Cardiac fibroblast (primary cell): ENCODE data around the gene PDE9A.

Source experiments
- DNase-seq, 2 donors: peaks; one replicate each; pipeline versions ENCODE4 v3.0.0 to v3.0.0-alpha.2; 2010; ENCODE audit warnings: low read depth in 2 of 2
- H3K4me3 ChIP-seq, 2 donors: replicated peaks in 1 of 2; 1 replicate in 1 of 2; 2 replicates in 1 of 2; pipeline ENCODE4 v1.5.1; 2011; ENCODE audit warnings: low read depth in 2 of 2, low read length in 2 of 2, mild to moderate bottlenecking in 2 of 2, moderate library complexity in 1 of 2
- TF ChIP-seq, protein P1 (sequence below): IDR thresholded peaks from one replicate; pipeline ENCODE4 v1.5.1; 2011; ENCODE audit warnings: low read depth, mild to moderate bottlenecking, low read length, inconsistent platforms

PDE9A gene

GRCh38 chr21:42636520-42637266 is 16.7 kb upstream of the PDE9A start:
- DNase-seq: peak; percentile 86 to 89
- TF ChIP-seq, protein P1, sequence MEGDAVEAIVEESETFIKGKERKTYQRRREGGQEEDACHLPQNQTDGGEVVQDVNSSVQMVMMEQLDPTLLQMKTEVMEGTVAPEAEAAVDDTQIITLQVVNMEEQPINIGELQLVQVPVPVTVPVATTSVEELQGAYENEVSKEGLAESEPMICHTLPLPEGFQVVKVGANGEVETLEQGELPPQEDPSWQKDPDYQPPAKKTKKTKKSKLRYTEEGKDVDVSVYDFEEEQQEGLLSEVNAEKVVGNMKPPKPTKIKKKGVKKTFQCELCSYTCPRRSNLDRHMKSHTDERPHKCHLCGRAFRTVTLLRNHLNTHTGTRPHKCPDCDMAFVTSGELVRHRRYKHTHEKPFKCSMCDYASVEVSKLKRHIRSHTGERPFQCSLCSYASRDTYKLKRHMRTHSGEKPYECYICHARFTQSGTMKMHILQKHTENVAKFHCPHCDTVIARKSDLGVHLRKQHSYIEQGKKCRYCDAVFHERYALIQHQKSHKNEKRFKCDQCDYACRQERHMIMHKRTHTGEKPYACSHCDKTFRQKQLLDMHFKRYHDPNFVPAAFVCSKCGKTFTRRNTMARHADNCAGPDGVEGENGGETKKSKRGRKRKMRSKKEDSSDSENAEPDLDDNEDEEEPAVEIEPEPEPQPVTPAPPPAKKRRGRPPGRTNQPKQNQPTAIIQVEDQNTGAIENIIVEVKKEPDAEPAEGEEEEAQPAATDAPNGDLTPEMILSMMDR: no peak
- H3K4me3 ChIP-seq: no peak overlapping the region

DNA sequence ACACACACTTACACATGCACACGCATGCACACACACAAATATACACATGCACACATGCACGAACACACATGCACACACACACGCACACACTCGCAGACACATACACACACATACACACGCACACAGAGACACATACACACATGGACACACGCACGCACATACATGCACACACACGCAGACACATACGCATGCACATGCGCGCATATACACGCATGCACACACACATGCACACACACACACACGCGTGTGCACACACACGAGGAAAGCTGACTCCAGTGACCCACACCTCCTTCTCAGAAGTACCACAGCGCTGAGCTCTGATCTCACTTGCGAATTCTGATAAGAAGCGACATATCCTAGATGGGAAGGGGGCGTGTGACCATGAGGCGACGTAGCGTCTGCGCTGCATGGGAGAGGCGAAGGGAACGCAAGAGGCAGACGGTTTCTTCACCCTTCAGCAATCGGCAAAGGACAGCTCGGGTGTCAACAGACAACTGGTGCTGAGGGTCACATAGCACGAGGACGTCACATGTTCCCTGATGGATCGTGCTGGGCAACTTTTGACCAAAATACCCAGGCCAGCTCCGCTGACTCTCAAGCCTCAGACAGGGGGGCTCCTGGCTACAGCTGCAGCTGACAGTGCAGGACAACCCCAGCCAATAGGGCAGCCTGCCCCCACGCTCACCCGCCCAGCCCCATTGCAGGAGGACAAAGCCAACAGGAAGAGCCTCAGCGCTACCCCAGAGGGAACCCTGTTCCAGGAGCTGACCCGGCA is 16.0 kb upstream of the PDE9A start:
- no peak overlapping the region for H3K4me3 ChIP-seq
- DNase-seq: no peak
- TF ChIP-seq, protein P1: no peak

GRCh38 chr21:42638266-42638863 is 15.1 kb upstream of the PDE9A start:
- TF ChIP-seq, protein P1: no peak
- no peak for DNase-seq
- H3K4me3 ChIP-seq: no peak overlapping the region

- TF ChIP-seq, protein P1: no peak
- DNase-seq: no peak
Observed at GRCh38 chr21:42639646-42640152, 13.7 kb upstream of the PDE9A start.

GRCh38 chr21:42640486-42640885 is 12.9 kb upstream of the PDE9A start:
- DNase-seq: peak in 1 of 2 donors; percentile 26
- TF ChIP-seq, protein P1: no peak
- H3K4me3 ChIP-seq: no peak overlapping the region

More at GRCh38 chr21:42639646-42640152, 13.7 kb upstream of the PDE9A start:
- no peak overlapping the region for H3K4me3 ChIP-seq

DNA sequence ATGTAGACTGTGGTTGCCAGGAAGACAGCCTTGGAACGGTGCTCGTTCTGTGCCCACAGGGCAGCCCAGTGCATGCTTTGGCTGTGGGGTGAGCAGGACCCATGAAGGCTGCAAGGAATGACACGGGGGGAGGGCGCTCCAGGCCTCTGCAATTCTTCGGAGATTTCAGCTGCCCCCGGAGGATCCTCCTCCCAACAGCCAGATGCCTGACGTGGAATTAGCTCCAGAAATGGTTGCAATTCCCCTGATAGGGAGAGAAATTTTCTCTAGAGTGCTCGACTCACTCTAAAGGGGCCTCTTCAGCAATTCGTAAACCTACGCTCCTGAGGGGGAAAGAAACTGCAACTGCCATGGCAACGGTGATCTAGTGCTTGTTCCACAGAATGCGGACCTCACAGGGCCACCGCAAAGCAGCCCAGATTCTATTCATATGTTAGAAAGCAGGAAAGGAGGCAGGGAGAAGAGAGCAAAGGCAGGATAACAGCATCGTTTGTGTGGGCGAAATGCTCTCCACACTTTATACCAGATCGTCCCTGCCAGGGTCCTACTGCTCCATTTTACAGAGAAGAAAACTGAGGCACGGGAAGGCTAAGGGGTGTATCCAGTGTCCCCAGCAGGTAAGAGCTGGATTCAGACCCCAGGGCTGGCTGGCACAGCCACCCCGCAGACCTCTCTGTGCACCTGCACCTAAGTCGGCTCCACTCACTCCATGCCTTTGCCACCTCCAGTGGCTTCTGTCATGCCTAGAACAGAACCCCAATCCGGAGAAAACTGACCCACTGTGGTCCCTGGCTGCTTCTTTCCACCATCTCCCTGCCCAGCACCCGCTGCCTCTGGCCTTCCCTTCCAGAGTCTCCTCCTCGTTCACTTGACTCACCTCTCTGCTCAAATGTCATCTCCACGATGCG is 11.9 kb upstream of the PDE9A start:
- TF ChIP-seq, protein P1: no peak
- H3K4me3 ChIP-seq: no peak overlapping the region
- peak; percentile 4 to 51 for DNase-seq
